ES-I3 (cell line): ENCODE data around the gene ADD3.

Source experiments
- H3K36me3 ChIP-seq: 2 replicates; pipeline ENCODE4 v1.6.1; 2013; ENCODE audit warnings: mild to moderate bottlenecking, low read length, control low read depth, moderate library complexity; ENCODE audit not compliant: insufficient read depth
- H3K4me1 ChIP-seq: 2 replicates; pipeline ENCODE4 v1.6.1; 2013; ENCODE audit warnings: mild to moderate bottlenecking, control low read depth, low read length; ENCODE audit not compliant: insufficient read depth
- H3K9ac ChIP-seq: 2 replicates; pipeline ENCODE4 v1.6.1; 2013; ENCODE audit warnings: low read depth, mild to moderate bottlenecking, low read length, moderate library complexity
- H3K9me3 ChIP-seq: 2 replicates; pipeline ENCODE4 v1.6.1; 2013; ENCODE audit warnings: mild to moderate bottlenecking, low read length, moderate library complexity; ENCODE audit not compliant: control insufficient read depth, insufficient read depth

Gene ADD3

DNA sequence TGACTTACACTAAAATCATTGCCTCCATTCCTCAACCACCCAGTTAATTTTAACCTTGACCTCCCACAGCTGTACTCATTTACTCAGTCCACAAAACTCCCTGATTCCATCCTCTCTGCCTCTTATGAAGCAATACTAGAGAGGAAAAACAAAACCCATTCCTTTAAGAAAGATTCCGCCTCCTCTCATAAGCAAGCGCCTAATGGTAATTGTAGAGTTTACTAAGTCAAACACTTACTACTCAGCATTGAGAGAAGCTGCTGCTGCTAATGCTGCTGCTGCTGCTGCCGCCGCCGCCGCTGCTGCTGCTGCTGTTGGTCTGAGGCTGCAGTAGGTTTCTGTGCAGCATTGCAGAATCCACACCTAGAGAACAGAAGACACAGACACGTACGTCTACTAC, 2.1 kb upstream of the ADD3 start:
- H3K36me3 ChIP-seq: no peaks in the 10 kb centered on the region
- H3K9me3 ChIP-seq: no peaks in the 10 kb centered on the region
- peak overlapping the region; percentile 77; the same call in 1 of the 2 replicates for H3K9ac ChIP-seq
- peaks cover 18% of the 10 kb centered on the region for H3K4me1 ChIP-seq

DNA sequence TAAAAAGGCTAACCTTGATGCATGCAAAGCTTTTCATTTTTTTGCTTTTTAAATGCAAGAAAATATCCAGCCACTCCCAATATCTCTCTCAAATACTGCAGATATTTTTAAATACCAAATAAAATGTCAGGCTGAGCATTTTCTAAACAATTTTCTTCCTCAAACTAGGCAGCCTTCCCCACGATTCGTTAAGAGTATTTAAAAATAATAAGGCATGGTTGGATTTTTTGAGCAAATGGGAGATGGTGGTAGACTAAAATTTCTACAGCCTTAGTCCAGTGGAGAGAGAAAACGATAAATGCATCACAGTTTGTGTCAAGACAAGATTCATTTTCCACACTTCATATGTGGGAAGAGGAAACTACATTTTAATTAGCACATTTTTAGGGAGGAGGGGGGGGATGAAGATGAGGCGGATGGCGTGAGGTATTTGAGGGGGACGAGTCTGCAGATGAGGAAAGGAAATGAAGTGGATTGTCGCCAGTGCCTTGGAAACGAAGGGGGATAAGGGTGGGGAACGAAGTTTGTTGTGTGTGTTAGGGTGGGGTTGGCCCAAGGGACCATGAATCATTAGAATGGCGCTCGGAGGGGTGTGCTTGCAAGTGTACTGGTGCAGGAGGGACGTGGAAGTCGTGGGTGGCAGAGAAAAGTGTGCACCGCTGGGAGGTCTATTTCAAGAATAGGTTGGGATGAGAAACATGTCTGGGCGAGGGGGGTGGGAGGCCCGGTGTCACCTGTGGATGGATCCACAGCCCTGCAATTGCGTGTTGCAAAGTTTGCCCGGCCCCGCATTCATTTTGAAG, 1.2 kb upstream of the ADD3 start:
- Histone ChIP-seq H3K9ac (peak overlapping the region; percentile 77), H3K4me1 (peaks cover 18% of the 10 kb centered on the region), H3K36me3 (no peaks in the 10 kb centered on the region), H3K9me3 (no peaks in the 10 kb centered on the region)

DNA sequence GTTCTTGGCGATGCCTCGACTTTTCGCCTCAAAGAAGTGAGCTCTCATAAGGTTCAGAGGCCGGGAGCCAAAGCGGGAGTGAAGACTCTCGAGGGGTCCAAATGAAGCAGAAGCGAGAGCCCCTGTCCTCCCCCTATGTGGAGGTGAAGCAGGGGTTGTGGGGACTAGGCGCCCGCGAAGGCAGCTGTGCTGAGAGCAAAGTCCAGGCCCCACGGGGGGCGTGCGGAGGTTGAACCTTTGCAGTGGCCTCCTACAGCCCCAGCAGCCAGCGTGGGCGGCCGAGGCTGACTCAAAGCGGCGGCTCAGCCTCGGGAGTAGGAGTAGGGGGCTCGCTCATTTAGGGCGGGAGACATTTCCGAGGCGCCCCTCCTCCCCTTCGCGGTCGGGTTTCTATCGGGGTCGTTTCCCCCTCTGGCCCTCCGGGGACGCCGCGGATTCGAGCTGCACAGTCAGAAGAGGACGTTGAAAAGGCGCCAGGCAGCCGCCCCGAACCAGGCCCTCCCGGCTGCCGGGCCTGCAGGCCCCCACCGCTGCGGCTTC, 553 bp upstream of the ADD3 start:
- peaks cover 18% of the 10 kb centered on the region for H3K4me1 ChIP-seq
- H3K9ac ChIP-seq: peak overlapping the region; percentile 77
- H3K9me3 ChIP-seq: no peaks in the 10 kb centered on the region
- no peaks in the 10 kb centered on the region for H3K36me3 ChIP-seq

DNA sequence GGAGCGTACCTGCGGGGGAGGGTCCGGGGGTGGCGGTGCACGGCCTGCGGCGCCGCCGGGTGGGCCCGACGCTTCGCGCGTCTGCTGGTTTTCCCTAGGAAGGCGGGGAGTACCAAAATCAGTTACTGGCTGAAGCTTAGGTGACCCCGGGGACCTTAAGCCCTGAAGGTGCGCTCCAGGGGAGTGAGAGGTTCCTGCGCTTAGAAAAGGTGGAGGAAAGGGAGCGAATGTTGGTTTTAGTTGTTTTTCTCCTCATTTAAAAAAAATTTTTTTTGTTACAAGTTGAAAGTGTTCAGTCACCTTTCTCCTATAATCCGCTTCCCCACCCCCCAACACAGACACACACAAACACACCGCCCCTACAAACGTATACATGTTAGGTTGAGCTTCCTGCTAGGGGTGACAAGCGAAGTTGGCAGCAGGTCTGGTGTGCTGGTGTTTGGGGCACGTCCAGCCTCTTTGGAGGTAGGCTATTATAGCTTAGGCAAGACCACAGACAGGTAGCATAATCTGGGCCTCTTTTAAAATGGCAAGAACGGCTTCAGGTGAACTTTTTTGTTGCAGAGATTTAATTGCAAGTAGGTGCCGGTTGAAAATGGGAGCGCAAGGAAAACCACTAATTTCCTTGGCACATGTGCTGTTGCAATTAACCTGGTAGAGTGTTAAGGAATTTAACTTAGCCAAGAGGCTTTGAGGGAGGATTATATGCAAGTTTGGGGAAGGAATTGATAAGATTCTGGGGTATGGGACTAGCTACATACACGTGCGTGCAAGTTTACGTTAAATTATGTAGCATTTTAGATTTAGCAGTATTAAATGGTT, 945 bp downstream of the ADD3 start:
- H3K9ac ChIP-seq: peak overlapping the region; percentile 78
- no peaks in the 10 kb centered on the region for H3K9me3 ChIP-seq
- H3K4me1 ChIP-seq: peaks cover 19% of the 10 kb centered on the region
- H3K36me3 ChIP-seq: no peaks in the 10 kb centered on the region

DNA sequence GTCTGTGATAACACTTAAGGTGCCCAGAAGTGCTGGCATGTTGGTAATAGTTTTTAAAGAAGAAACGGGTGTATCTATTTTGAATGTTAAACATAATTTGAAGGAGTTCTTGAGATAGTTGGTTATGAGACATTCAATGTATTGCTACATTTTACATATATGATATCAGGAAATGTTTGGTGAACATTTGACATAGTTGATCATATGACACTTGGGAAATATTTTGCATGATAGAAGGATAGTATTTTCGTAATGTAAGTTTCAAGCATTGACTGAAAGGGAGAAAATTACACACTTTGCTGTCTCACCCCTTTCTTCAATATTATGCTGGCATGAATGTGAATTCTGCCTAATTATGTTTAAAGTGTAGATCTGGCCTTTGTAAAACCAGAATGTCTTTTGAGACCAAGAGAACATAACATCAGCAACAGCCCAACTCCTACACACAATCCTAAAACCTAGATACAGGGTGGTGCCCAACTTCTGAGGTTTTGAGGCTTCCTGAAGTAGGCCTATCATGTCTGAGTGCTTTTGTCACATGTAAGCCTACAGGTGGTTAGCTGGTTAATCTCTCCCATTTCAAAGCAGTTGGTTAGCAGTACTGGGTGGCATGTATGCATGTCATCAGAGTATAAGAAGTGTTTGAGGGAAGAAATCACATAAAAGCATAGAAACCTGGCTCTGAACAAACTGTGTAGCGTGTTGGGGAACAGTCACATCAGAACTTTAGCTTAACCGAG, 2.1 kb downstream of the ADD3 start:
- Histone ChIP-seq H3K36me3 (no peaks in the 10 kb centered on the region), H3K4me1 (peaks cover 23% of the 10 kb centered on the region), H3K9me3 (no peaks in the 10 kb centered on the region), H3K9ac (peak overlapping the region; percentile 0; the same call in 1 of the 2 replicates)

DNA sequence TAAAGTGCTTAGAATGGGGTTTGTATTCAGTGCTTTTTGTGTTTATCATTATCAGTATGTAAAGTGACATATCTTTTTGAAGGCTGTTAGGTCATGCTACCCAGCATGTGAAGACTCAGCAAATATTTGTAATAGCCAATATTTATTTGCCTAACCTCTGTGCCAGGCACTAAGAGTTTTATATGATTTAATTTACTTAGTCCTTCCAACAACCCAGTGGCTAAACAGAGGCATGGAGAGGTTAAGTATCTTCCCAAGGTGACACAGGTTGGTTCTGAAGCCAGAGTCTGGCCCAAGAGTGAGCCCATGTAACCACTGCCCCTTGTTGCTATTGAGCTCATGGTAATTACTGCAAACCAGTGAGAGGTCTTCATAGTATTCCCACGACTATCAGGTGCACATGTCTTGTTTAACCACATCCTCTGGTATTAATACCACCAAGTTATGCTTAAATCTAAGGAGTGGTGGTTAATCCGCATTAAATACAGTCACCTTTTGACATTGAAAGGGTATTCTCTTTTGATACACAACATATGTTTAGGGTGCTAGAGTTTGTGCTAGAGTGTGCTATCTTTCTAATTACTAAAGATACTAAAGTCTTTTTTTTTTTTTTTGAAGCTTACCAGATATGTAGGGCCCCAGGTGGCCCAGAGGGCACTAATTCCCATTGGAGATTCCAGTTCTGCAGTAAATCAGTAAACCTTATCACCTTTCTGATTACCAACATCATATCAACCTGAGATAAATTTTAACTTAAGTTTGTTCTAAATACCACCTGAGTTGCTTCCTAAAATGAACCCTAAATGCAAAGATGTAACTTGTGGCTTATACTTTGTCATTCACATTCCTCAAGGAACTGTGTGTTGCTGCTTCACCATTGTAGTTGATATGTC, 2.9 kb downstream of the ADD3 start:
- Histone ChIP-seq H3K9me3 (no peaks in the 10 kb centered on the region), H3K4me1 (peaks cover 22% of the 10 kb centered on the region), H3K9ac (peak overlapping the region; percentile 0; the same call in 1 of the 2 replicates), H3K36me3 (no peaks in the 10 kb centered on the region)

DNA sequence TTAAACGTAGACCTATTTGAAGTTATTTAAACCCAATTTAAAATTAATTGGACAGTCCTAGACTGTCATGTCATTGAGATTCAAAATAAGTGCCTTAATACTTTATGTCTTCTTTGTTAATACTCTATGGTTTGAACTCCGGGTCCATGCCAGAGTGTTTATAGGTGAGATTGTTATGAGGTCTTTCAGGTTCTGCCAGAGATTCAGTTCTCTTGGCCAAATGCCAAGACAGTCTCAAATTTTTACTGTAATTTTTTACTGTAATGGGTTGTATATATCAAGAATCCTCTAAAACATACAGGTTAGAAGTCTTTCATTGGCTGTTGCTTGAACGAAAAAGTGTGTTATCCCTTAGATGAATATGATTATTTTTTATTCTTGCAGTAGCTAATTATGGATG, 3.9 kb downstream of the ADD3 start:
- H3K4me1 ChIP-seq: peaks cover 32% of the 10 kb centered on the region
- H3K9me3 ChIP-seq: no peaks in the 10 kb centered on the region
- no peak overlapping the region for H3K9ac ChIP-seq
- H3K36me3 ChIP-seq: no peaks in the 10 kb centered on the region

DNA sequence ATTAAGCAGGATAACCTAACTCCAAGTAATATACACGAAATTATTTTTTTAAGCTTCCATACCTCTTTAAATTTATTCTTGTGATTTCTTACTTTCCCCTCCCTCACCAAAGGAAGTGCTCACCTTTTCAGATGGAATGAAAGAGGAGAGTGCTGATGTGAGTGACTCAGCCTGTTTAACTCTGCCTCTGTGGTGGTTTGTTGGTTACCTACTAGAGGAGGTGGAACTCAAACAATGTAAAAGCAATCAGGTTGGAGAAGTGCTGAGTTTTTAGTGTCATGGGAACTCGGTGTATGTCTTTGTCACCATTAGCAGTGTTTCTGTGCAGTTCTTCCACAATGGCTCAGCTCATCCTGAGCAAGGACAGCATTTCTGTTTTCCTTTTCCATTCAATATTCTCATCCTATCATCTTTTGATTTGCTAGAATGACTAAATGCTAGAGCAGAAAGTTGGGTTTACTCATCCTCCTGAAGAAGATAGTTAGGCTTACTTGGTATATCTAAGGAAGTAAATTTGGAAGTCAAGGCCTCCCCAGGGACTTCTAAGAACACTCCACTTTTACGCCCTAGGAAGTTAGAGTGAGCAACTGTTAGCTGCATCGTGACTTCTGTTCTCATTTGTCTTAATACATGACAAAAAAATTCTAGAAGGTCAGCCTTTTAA, 6.0 kb downstream of the ADD3 start:
- peak overlapping the region; percentile 7 for H3K9ac ChIP-seq
- no peaks in the 10 kb centered on the region for H3K36me3 ChIP-seq
- peaks cover 32% of the 10 kb centered on the region for H3K4me1 ChIP-seq
- no peaks in the 10 kb centered on the region for H3K9me3 ChIP-seq

DNA sequence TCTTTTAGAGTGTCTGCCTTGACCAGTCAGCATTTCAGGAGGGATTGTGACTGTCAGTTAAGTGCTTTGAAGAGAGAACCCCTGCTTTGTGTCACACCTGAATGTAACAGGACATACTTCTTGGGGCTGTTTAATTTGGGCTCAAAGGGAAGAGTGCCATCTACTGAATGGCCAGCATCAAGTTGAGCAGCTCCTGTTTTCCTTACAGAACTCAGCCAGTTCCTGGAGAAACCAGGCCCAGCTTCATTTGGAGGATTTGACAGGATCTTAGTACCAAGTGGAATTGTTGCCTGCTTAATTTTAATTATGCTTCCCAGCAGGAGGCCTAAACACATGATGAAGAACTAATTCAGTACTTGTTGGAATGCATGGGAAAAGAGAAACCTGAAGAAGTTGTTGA, 8.3 kb downstream of the ADD3 start:
- no peaks in the 10 kb centered on the region for H3K9me3 ChIP-seq
- peaks cover 22% of the 10 kb centered on the region for H3K4me1 ChIP-seq
- no peaks in the 10 kb centered on the region for H3K36me3 ChIP-seq
- no peak overlapping the region for H3K9ac ChIP-seq

DNA sequence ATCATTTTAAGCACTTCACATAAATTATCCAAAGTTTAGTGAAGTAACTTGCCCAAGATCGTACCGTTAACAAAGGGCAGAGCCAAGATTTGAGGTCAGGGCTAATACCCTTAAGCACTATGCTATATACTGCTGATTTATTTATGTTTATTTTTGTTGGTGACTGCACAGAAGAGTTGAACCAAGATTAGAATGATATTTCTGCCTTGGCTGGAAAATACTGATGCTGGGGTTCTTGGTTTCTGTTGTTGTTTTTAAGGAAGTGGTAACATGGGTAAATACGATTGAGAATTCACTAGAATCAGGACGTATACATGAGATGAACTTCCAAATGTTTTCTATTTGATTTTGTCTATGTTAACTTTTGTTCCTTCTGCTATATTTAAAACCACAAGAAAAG, 9.3 kb downstream of the ADD3 start:
- Histone ChIP-seq H3K4me1 (peaks cover 22% of the 10 kb centered on the region), H3K9me3 (no peaks in the 10 kb centered on the region), H3K9ac (no peak overlapping the region), H3K36me3 (no peaks in the 10 kb centered on the region)

DNA sequence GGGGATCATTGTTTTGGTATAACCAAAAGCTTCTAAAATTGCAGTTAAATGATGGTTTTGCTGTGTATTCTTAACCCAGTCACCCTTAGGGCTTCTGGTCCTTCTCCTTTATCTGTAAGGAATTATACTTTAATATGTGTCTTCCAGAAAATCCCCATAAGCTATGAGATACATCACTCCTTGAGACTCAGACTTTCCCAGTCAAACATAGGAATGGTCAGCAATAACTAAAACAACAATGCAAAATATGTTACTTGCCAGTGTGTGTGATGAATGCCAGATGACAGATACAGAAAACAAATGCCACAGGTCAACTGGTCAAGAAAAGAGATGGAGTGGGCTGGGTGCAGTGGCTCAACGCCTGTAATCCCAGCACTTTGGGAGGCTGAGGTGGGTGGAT, 10.1 kb downstream of the ADD3 start:
- H3K9ac ChIP-seq: no peak overlapping the region
- no peaks in the 10 kb centered on the region for H3K9me3 ChIP-seq
- peaks cover 27% of the 10 kb centered on the region for H3K4me1 ChIP-seq
- no peaks in the 10 kb centered on the region for H3K36me3 ChIP-seq

DNA sequence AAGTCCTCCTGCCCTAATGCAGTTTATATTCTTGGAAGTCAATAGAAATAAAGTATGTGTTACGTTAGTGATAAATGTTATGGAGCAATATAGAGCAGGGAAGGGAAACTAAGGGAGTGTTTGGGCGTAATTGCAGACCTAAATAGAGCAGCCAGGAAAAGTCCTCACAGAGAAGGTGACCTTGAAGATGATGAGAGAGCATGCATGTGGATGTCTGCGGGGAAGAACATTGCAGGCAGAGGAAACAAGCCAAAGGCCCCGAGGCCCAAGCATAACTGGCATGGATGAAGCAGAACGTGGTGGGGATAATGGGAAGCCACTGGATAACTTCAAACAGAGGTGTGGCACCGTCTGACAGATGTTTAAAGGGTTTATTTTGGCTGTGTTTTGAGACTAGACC, 12.5 kb downstream of the ADD3 start:
- Histone ChIP-seq H3K9ac (no peak overlapping the region), H3K9me3 (no peaks in the 10 kb centered on the region), H3K36me3 (no peaks in the 10 kb centered on the region), H3K4me1 (peaks cover 23% of the 10 kb centered on the region)
